ENCODE measurements around the gene LAMA5. TPM values are rescaled to one million over a fixed set of nuclear protein-coding genes. Genes with fewer than 3 reads are reported as not detected.

LAMA5 gene
- total RNA-seq, 1 donor from 2014 or later, result 12.1 TPM

DNA sequence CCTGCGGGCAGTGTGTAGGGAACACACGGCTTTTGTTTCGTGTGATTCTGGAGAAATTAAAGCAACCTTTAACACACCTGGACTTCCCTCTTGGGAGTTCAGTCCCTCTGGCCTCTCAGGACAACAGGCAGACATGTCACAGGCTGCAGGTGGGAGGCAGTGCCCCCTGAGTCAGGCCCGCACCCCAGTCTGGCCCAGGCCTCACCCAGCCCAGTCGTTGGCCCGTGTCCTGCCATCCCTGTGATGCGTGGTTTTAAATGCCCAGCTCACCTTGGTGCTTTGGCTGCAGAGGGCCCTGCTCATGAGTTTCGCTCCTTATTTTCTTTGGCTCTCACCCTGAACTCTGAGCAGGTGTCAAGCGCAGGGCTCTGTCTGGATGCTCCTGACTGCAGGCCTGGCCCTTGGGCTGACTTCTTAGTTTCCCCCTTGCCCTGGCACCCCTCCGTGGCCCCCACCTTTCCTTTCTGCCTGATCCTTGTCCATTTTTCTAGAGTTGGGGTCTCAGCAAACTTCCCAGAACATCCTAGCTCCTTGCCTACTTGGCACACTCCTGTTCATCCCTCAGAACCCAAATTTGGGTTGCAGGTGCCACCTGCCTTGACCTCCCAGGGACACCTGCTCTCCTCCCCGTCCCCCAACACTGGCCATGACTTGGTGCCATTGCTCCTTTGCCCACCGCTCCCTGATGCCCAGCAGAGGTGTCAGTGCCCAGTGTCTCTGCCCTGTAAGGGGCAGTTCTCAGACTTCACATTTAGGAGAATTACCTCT lies 42.2 kb upstream of the LAMA5 start:
- H3K27ac Mint-ChIP-seq, result no peak overlapping the region
- no peaks in the 10 kb centered on the region for H3K9me3 Mint-ChIP-seq
- DNase-seq (ENCODE audit: low spot score), result no peak
- peaks cover 13% of the 10 kb centered on the region for H3K4me1 Mint-ChIP-seq
- H3K27me3 Mint-ChIP-seq (ENCODE audit: insufficient read depth, low read depth), result peaks cover 8% of the 10 kb centered on the region
- Histone ChIP-seq H3K36me3 (no peaks in the 10 kb centered on the region), H3K27me3 (peaks cover 27% of the 10 kb centered on the region), H3K4me1 (peaks cover 13% of the 10 kb centered on the region), H3K27ac (no peak overlapping the region), H3K4me2 (no peak overlapping the region), H4K20me1 (ENCODE audit: low read depth) (peaks cover 23% of the 10 kb centered on the region), H2AFZ (replicated peaks) (no peak overlapping the region), H3K9me3 (ENCODE audit: low read depth) (no peaks in the 10 kb centered on the region), H3F3A (ENCODE audit: low read depth) (peaks cover 7% of the 10 kb centered on the region), H3K9ac (no peak overlapping the region), H3K79me2 (ENCODE audit: low read depth) (no peaks in the 10 kb centered on the region), H3K4me3 (no peak overlapping the region)
- no peak for TF ChIP-seq EZH2 (IDR thresholded peaks at IDR 0.05)
- TF ChIP-seq CTCF (IDR thresholded peaks at IDR 0.05), result no peak
- TF ChIP-seq EZH2phosphoT487 (IDR thresholded peaks at IDR 0.05), result no peak
- H3K36me3 Mint-ChIP-seq, result peaks cover 3% of the 10 kb centered on the region
- peak overlapping the region; percentile 38 for H3K4me3 Mint-ChIP-seq

DNA sequence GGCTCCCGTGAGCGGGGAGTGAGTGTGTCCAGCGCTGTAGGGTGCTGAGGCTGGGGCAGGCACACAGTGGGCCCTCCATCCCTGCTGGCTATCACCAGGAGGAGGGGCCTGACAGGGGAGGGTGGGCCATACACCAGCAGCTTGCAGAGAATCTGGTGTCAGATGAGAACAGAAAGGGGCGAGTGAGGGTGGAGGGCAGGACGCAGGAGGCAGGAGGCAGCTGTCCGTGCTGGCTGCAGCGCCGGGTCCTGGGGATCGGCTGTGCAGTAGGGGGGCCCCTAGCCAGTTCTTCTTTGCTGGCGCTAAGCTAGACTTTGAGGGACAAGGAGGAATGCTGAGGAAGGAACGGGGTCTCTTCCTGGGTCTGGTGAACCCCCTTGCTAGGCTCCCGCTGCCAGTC lies 41.5 kb upstream of the LAMA5 start:
- Mint-ChIP-seq H3K27me3 (ENCODE audit: insufficient read depth, low read depth) (peaks cover 8% of the 10 kb centered on the region), H3K9me3 (no peaks in the 10 kb centered on the region), H3K4me3 (no peak overlapping the region), H3K4me1 (peaks cover 15% of the 10 kb centered on the region), H3K36me3 (peaks cover 3% of the 10 kb centered on the region), H3K27ac (no peak overlapping the region)
- TF ChIP-seq EZH2phosphoT487 (IDR thresholded peaks at IDR 0.05) (no peak), CTCF (IDR thresholded peaks at IDR 0.05) (no peak), EZH2 (IDR thresholded peaks at IDR 0.05) (no peak)
- H3K4me2 ChIP-seq, result no peak overlapping the region
- no peaks in the 10 kb centered on the region for H3K9me3 ChIP-seq (ENCODE audit: low read depth)
- no peak overlapping the region for H2AFZ ChIP-seq (replicated peaks)
- no peaks in the 10 kb centered on the region for H3K79me2 ChIP-seq (ENCODE audit: low read depth)
- DNase-seq (ENCODE audit: low spot score), result no peak
- peaks cover 7% of the 10 kb centered on the region for H3F3A ChIP-seq (ENCODE audit: low read depth)
- no peak overlapping the region for H3K9ac ChIP-seq
- H3K36me3 ChIP-seq, result no peaks in the 10 kb centered on the region
- H3K27ac ChIP-seq, result no peak overlapping the region
- peaks cover 13% of the 10 kb centered on the region for H3K4me1 ChIP-seq
- no peak overlapping the region for H3K4me3 ChIP-seq
- H3K27me3 ChIP-seq, result peaks cover 27% of the 10 kb centered on the region
- H4K20me1 ChIP-seq (ENCODE audit: low read depth), result peaks cover 26% of the 10 kb centered on the region

DNA sequence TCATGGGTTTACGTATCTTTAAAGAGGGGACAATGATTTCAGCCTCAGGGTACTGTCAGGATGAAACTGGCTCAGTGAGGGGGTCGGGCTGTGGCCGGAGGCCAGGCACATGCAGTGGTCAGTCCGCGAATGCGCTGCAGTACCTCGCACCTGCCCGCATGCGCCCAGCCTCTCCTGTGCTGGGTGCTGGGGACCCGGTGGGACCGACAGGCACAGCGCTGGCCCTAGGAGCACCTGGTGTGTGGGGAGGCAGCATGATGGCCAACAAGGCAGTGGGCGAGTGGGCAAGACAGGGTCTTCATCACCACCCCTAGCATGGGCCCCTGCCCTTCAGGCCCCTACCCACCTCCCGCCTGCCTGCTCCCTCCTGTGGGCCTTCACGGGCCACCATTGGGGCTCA lies 40.9 kb upstream of the LAMA5 start:
- no peak for DNase-seq (ENCODE audit: low spot score)
- peaks cover 15% of the 10 kb centered on the region for H3K4me1 Mint-ChIP-seq
- no peak overlapping the region for H3K9ac ChIP-seq
- H4K20me1 ChIP-seq (ENCODE audit: low read depth), result peaks cover 26% of the 10 kb centered on the region
- H3K27ac Mint-ChIP-seq, result no peak overlapping the region
- H3K9me3 ChIP-seq (ENCODE audit: low read depth), result no peaks in the 10 kb centered on the region
- peaks cover 8% of the 10 kb centered on the region for H3K27me3 Mint-ChIP-seq (ENCODE audit: insufficient read depth, low read depth)
- no peak for TF ChIP-seq EZH2phosphoT487 (IDR thresholded peaks at IDR 0.05)
- no peak for TF ChIP-seq CTCF (IDR thresholded peaks at IDR 0.05)
- no peak for TF ChIP-seq EZH2 (IDR thresholded peaks at IDR 0.05)
- no peak overlapping the region for H2AFZ ChIP-seq (replicated peaks)
- no peaks in the 10 kb centered on the region for H3K9me3 Mint-ChIP-seq
- no peak overlapping the region for H3K4me3 ChIP-seq
- peaks cover 7% of the 10 kb centered on the region for H3F3A ChIP-seq (ENCODE audit: low read depth)
- H3K27me3 ChIP-seq, result peaks cover 27% of the 10 kb centered on the region
- H3K36me3 ChIP-seq, result no peaks in the 10 kb centered on the region
- H3K4me3 Mint-ChIP-seq, result peak overlapping the region; percentile 83
- H3K36me3 Mint-ChIP-seq, result peaks cover 3% of the 10 kb centered on the region
- H3K4me2 ChIP-seq, result no peak overlapping the region
- H3K79me2 ChIP-seq (ENCODE audit: low read depth), result no peaks in the 10 kb centered on the region
- H3K4me1 ChIP-seq, result peaks cover 13% of the 10 kb centered on the region
- no peak overlapping the region for H3K27ac ChIP-seq

Measured in neural progenitor cell (in vitro differentiated cells).